Lower lobe of right lung (tissue), 2 donors: ENCODE measurements around the gene SLC18A2. TPM values are rescaled to one million over a fixed set of nuclear protein-coding genes. Genes with fewer than 3 reads are reported as not detected.

ENCODE experiments used
- ATAC-seq, 2 donors: fragments of 200-7000 bp; cut with Tn5 transposase; one replicate each; pipeline ENCODE4 v1.9.1; 2020 to 2022; ENCODE audit warnings: mild to moderate bottlenecking in 2 of 2, moderate library complexity in 2 of 2
- DNase-seq: peaks from one replicate; pipeline ENCODE4 v3.0.0-alpha.2; 2020
- H3K27ac ChIP-seq: fragments of 200-600 bp; one replicate; pipeline ENCODE4 v1.8.0; 2022
- H3K27me3 ChIP-seq: fragments of 200-600 bp; one replicate; pipeline ENCODE4 v1.8.0; 2022; ENCODE audit warnings: low read depth
- H3K36me3 ChIP-seq: fragments of 200-600 bp; one replicate; pipeline ENCODE4 v1.8.0; 2022; ENCODE audit warnings: mild to moderate bottlenecking
- H3K4me1 ChIP-seq: fragments of 200-600 bp; one replicate; pipeline ENCODE4 v1.8.0; 2022
- H3K4me3 ChIP-seq: fragments of 200-600 bp; one replicate; pipeline ENCODE4 v1.8.0; 2022; ENCODE audit warnings: mild to moderate bottlenecking
- H3K9me3 ChIP-seq: fragments of 200-600 bp; one replicate; pipeline ENCODE4 v1.8.0; 2022
- CTCF ChIP-seq: fragments of 200-600 bp; IDR thresholded peaks from one replicate; pipeline ENCODE4 v1.8.0; 2022; ENCODE audit warnings: antibody characterized with exemption, mild to moderate bottlenecking
- intact Hi-C: fragments of 100-400 bp; cut with DNase I; formaldehyde crosslinking; loops from one replicate; pipeline ENCODE4 v1.11.0; 2022
- total RNA-seq: library from RNA; stranded (reverse); fragmentation: NEBNext Ultra II Directional; extraction: Animal tissue kit (Norgen Biotek cat#: 25700); gene quantifications from one replicate; pipeline ENCODE4 v1.2.1, GENCODE V29; 2021
- donor health status: DM: no; HTN: yes; CAD: no; lungs with severe emphysema.

Gene SLC18A2
- total RNA-seq, 1 donor from 2014 or later: 6.3 TPM

- TF ChIP-seq CTCF: no peak
- H3K4me1 ChIP-seq: no peaks in the 10 kb centered on the region
- H3K9me3 ChIP-seq: no peaks in the 10 kb centered on the region
- ATAC-seq (peak in 1 of 2 donors; percentile 18), DNase-seq (no peak)
- peaks cover 4% of the 10 kb centered on the region for H3K27me3 ChIP-seq
- H3K36me3 ChIP-seq: no peaks in the 10 kb centered on the region
- intact Hi-C loops: no loop called here
- H3K27ac ChIP-seq: no peak overlapping the region
- H3K4me3 ChIP-seq: no peak overlapping the region
These were observed 8.0 kb downstream of the SLC18A2 start for GRCh38 chr10:117248750-117249465.

- Histone ChIP-seq H3K4me3 (no peak overlapping the region), H3K27ac (no peak overlapping the region), H3K4me1 (no peaks in the 10 kb centered on the region), H3K27me3 (peaks cover 4% of the 10 kb centered on the region), H3K9me3 (no peaks in the 10 kb centered on the region), H3K36me3 (no peaks in the 10 kb centered on the region)
- intact Hi-C loops: no loop called here
- ATAC-seq (no peak), DNase-seq (no peak)
- no peak for TF ChIP-seq CTCF
These were observed 8.7 kb downstream of the SLC18A2 start for GRCh38 chr10:117249493-117250093.

GRCh38 chr10:117250411-117250810, 9.5 kb downstream of the SLC18A2 start:
- no peaks in the 10 kb centered on the region for H3K9me3 ChIP-seq
- no peaks in the 10 kb centered on the region for H3K4me1 ChIP-seq
- DNase-seq (no peak), ATAC-seq (no peak)
- intact Hi-C loops: no loop called here
- peaks cover 4% of the 10 kb centered on the region for H3K27me3 ChIP-seq
- no peaks in the 10 kb centered on the region for H3K36me3 ChIP-seq
- no peak for TF ChIP-seq CTCF
- no peak overlapping the region for H3K27ac ChIP-seq
- no peak overlapping the region for H3K4me3 ChIP-seq

- no peak for DNase-seq
- Histone ChIP-seq H3K27ac (no peak overlapping the region), H3K27me3 (peaks cover 10% of the 10 kb centered on the region), H3K36me3 (no peaks in the 10 kb centered on the region), H3K9me3 (no peaks in the 10 kb centered on the region), H3K4me1 (no peaks in the 10 kb centered on the region), H3K4me3 (no peak overlapping the region)
- no peak for TF ChIP-seq CTCF
- intact Hi-C loops: no loop called here
- ATAC-seq: no peak
These were observed 13.0 kb downstream of the SLC18A2 start for GRCh38 chr10:117253908-117254307.

- no peak for ATAC-seq
- DNase-seq: no peak
- Histone ChIP-seq H3K27me3 (peaks cover 10% of the 10 kb centered on the region), H3K4me1 (no peaks in the 10 kb centered on the region), H3K4me3 (no peak overlapping the region), H3K27ac (no peak overlapping the region), H3K9me3 (no peaks in the 10 kb centered on the region), H3K36me3 (no peaks in the 10 kb centered on the region)
- TF ChIP-seq CTCF: no peak
- intact Hi-C loops: no loop called here
These were observed 13.4 kb downstream of the SLC18A2 start for GRCh38 chr10:117254338-117254737.
